ENCODE results near the gene CDH13. TPM values are rescaled to one million over a fixed set of nuclear protein-coding genes. Genes with fewer than 3 reads are reported as not detected.

Gene CDH13
- total and polyA plus RNA-seq, 2 of the 8 experiments (the other 6 are each of a cell fraction or from before 2014, with no cell fraction given): 2.3 to 2.4 TPM

DNA sequence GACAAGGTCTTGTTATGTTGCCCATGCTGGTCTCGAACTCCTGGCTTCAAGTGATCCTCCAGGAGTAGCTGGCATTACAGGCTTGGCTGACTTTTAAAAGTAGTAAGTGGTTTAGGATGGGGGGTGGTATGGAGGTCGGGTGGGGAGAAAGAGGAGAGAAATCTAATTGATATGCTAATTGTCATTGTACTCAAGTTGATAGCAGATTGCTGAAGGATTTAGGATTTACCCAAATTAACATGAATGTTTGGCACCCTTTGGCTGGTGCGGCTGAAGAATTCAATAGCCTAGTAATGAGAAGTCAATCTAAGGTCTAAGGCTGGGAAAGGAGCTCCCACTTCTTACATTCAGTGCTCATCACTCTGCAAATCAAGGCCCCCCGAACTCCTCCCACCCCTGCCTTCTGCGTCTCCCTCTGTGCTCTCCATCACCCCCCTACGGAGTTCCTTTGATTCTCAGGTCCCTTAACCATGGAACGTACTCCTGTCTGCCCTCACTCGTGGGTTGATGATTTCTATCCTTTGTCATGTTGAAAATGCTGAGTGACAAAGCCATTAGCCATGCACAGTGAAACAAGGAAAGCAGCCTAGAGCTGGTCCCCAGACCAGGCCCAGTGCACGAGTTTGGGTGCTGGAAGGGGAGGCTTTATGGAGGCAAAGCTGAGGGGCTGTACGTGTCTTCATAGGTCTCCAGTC is 17.3 kb downstream of the CDH13 start:
- 0 out of 2 replicates have a peak overlapping the region, but pooled peaks have one; percentile 15 for H2AFZ ChIP-seq (ENCODE audit: low read length)
- no peaks in the 10 kb centered on the region for H3K79me2 ChIP-seq (ENCODE audit: control insufficient read depth in 1 of 2, insufficient read depth in 2 of 2, low read length in 2 of 2)
- H3K18ac ChIP-seq (ENCODE audit: extremely low read depth, low read length): no peak overlapping the region
- no peak overlapping the region for H2BK15ac ChIP-seq (ENCODE audit: low read length)
- no peaks in the 10 kb centered on the region for H3K36me3 ChIP-seq (ENCODE audit: control insufficient read depth in 2 of 4, insufficient read depth in 4 of 4, low read length in 3 of 4)
- 0 out of 2 replicates have a peak, but pooled peaks cover 3% of the 10 kb centered on the region for H3K79me1 ChIP-seq (ENCODE audit: low read depth, low read length)
- no peak overlapping the region for H3K27ac ChIP-seq (ENCODE audit: low read depth, low read length)
- H2BK5ac ChIP-seq (ENCODE audit: low read depth, low read length): peak overlapping the region; percentile 62; the same call in 1 of the 2 replicates
- H2BK120ac ChIP-seq (replicated peaks; ENCODE audit: low read depth, low read length): no peak overlapping the region
- CTCF ChIA-PET (ENCODE audit: partially characterized antibody): interaction anchor here (0.6 to 4.3 kb wide), 10 partner anchors 10 to 760 kb away, joined by 3 to 36 read pairs (median 3); no protein-coding TSS in a partner anchor
- peak overlapping the region in 1 of 4 experiments; percentile 23; a peak in 2 of 7 replicates for H3K9ac ChIP-seq (replicated peaks in 1 of 4; ENCODE audit: extremely low read depth in 1 of 4, low read depth in 3 of 4, low read length in 3 of 4)
- no peak overlapping the region for H4K5ac ChIP-seq (ENCODE audit: insufficient read length, low read depth, low read length)
- H3K9me3 ChIP-seq (ENCODE audit: insufficient read depth in 2 of 2, low read depth in 1 of 2, low read length in 1 of 2): no peaks in the 10 kb centered on the region
- POLR2A ChIA-PET (ENCODE audit: partially characterized antibody): interaction anchor here (0.7 kb wide), 2 partner anchors 13 to 54 kb away, joined by 3 to 5 read pairs; no protein-coding TSS in a partner anchor
- 60% methylated on average over 10 of the region's 10 CpGs; no CpG with 5 or more reads in 1 of the 2 experiments for WGBS, 2 experiments (ENCODE audit: extremely low coverage in 1 of 2, insufficient coverage in 1 of 2, insufficient read length in 1 of 2, insufficient replicate concordance in 2 of 2, low coverage in 1 of 2, low lambda C conversion rate in 2 of 2, missing lambda C conversion rate in 1 of 2)
- H3K4me1 ChIP-seq (replicated peaks in 1 of 4; ENCODE audit: control insufficient read depth in 3 of 4, insufficient read depth in 4 of 4, low read length in 3 of 4): peaks cover 2 to 8% (median 4%) of the 10 kb centered on the region in 4 experiments; a peak in 5 of 7 replicates
- H3K4me2 ChIP-seq (ENCODE audit: insufficient read depth in 1 of 2, low read depth in 2 of 2, low read length in 2 of 2): peak overlapping the region; percentile 7 to 27; a peak in 3 of 4 replicates
- no peak overlapping the region for H4K8ac ChIP-seq (ENCODE audit: extremely low read depth, insufficient read depth, low read length)
- FAIRE-seq: peak; percentile 45
- no peak overlapping the region for H3K23ac ChIP-seq (ENCODE audit: insufficient read length)
- no peak overlapping the region for H2AK5ac ChIP-seq (ENCODE audit: low read depth, low read length)
- peak in 1 of 2 experiments; percentile 50 for DNase-seq (ENCODE audit: low read depth in 1 of 2, low spot score in 2 of 2)
- H3K56ac ChIP-seq (replicated peaks; ENCODE audit: insufficient read length, low read depth, low read length): no peak overlapping the region
- H2BK20ac ChIP-seq (ENCODE audit: low read length): 0 out of 2 replicates have a peak overlapping the region, but pooled peaks have one; percentile 24
- H3K14ac ChIP-seq (ENCODE audit: insufficient read length): no peak overlapping the region
- no peaks in the 10 kb centered on the region; the same call in 1 of the 2 replicates for H3K23me2 ChIP-seq (ENCODE audit: low read depth, low read length)
- no peak overlapping the region for H3K4ac ChIP-seq (replicated peaks; ENCODE audit: insufficient read length, low read depth, low read length)
- no peaks in the 10 kb centered on the region for H4K20me1 ChIP-seq (replicated peaks in 1 of 2; ENCODE audit: control insufficient read depth in 1 of 2, insufficient read depth in 2 of 2, low read length in 2 of 2)
- no peaks in the 10 kb centered on the region for H3K27me3 ChIP-seq (replicated peaks in 1 of 4; ENCODE audit: control insufficient read depth in 3 of 4, extremely low read depth in 1 of 4, insufficient read depth in 3 of 4, low read length in 3 of 4)
- no peak overlapping the region; a peak in 1 of 8 replicates for H3K4me3 ChIP-seq (ENCODE audit: extremely low read depth in 1 of 4, insufficient read depth in 2 of 4, low read depth in 3 of 4, low read length in 4 of 4)
- H4K91ac ChIP-seq (replicated peaks; ENCODE audit: insufficient read length, low read length): peak overlapping the region; percentile 22
- 0 out of 2 replicates have a peak overlapping the region, but pooled peaks have one; percentile 11 for H2BK12ac ChIP-seq (ENCODE audit: low read depth, low read length)
- TF ChIP-seq GTF2F1 (IDR thresholded peaks at IDR 0.05; ENCODE audit: borderline replicate concordance, low read depth, low read length) (no peak), RFX5 (IDR thresholded peaks at IDR 0.05; ENCODE audit: borderline replicate concordance, low read depth, low read length) (no peak), SAP30 (IDR thresholded peaks at IDR 0.05; ENCODE audit: insufficient read depth, insufficient replicate concordance, low read length) (no peak), PHF8 (conservative IDR thresholded peaks at IDR 0.05; ENCODE audit: low read depth, low read length) (no peak), RXRA (IDR thresholded peaks at IDR 0.05; ENCODE audit: insufficient read depth, low read depth, low read length) (no peak)
- TF ChIP-seq, protein P1, sequence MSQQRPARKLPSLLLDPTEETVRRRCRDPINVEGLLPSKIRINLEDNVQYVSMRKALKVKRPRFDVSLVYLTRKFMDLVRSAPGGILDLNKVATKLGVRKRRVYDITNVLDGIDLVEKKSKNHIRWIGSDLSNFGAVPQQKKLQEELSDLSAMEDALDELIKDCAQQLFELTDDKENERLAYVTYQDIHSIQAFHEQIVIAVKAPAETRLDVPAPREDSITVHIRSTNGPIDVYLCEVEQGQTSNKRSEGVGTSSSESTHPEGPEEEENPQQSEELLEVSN (IDR thresholded peaks at IDR 0.05): no peak
- TF ChIP-seq, protein P2, sequence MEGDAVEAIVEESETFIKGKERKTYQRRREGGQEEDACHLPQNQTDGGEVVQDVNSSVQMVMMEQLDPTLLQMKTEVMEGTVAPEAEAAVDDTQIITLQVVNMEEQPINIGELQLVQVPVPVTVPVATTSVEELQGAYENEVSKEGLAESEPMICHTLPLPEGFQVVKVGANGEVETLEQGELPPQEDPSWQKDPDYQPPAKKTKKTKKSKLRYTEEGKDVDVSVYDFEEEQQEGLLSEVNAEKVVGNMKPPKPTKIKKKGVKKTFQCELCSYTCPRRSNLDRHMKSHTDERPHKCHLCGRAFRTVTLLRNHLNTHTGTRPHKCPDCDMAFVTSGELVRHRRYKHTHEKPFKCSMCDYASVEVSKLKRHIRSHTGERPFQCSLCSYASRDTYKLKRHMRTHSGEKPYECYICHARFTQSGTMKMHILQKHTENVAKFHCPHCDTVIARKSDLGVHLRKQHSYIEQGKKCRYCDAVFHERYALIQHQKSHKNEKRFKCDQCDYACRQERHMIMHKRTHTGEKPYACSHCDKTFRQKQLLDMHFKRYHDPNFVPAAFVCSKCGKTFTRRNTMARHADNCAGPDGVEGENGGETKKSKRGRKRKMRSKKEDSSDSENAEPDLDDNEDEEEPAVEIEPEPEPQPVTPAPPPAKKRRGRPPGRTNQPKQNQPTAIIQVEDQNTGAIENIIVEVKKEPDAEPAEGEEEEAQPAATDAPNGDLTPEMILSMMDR (IDR thresholded peaks at IDR 0.05; ENCODE audit: control extremely low read depth in 1 of 3, insufficient read depth in 1 of 3, low read depth in 1 of 3, low read length in 3 of 3): no peak
